Spleen (tissue), 7 donors: ENCODE results near the gene UBE2L5.

Experiments
- POLR2AphosphoS5 ChIP-seq, 3 donors: sonication (generic); formaldehyde crosslinking; IDR thresholded peaks; one replicate each; pipeline ENCODE4 v1.5.1; 2017; ENCODE audit warnings: antibody characterized with exemption in 3 of 3
- TF ChIP-seq, protein P1 (sequence below), 11 experiments: fragments of 200-600 bp in 7 of 11; fragments of 450-650 bp in 4 of 11; sonication (generic) in 4 of 11; IDR thresholded peaks in 8 of 11; conservative IDR thresholded peaks in 3 of 11; 1 replicate in 7 of 11; 2 replicates in 4 of 11; pipeline versions ENCODE4 v1.4.0 to v1.8.0; 2016 to 2021; ENCODE audit warnings: antibody characterized with exemption in 11 of 11, inconsistent platforms in 4 of 11, mild to moderate bottlenecking in 1 of 11
- donor health status: DM: no; HTN: no; CAD: no; lungs with moderate emphysema.
- donor health status: DM: no; HTN: no; CAD: no.
- donor health status: DM: no; HTN: no; CAD: no.

DNA sequence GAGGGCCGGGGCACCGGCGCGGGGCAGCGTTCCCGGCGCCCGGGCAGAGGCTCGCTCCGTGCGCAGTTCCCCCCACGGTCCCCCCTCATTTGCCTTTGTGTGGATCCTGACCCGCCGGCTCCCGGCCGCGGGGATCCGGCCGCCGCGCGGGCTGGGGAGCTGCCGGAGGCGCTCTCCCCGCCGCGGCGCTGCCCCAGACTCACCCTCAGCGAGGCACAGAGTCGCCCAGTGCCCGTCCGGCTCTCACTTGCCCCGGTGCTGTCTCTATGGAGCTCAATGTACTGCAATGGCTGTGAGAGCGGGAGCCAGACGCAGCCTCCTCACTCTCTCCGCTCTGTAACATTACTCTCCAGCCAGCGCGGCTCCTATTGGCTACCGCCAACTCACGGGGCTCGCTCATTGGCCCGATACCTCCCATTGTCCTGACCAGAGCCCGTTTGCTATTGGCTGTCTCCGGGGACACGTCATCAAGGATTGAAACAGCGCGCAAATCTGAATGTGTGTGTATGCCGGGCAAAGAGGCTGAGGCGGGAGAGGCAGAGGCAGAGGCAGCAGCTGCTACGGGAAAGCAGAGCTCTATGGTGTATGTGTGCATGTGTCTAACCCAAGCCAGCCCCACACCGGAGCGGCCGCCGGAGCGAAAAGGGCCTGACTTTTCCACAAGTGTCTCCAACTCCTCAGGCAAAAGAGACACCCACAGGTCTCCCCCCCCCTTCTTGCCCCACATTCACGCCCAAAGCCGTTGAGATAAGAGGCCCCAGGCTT lies 43.5 kb downstream of the UBE2L5 start, which contains the start of gene HMGB1:
- TF ChIP-seq, protein P1, sequence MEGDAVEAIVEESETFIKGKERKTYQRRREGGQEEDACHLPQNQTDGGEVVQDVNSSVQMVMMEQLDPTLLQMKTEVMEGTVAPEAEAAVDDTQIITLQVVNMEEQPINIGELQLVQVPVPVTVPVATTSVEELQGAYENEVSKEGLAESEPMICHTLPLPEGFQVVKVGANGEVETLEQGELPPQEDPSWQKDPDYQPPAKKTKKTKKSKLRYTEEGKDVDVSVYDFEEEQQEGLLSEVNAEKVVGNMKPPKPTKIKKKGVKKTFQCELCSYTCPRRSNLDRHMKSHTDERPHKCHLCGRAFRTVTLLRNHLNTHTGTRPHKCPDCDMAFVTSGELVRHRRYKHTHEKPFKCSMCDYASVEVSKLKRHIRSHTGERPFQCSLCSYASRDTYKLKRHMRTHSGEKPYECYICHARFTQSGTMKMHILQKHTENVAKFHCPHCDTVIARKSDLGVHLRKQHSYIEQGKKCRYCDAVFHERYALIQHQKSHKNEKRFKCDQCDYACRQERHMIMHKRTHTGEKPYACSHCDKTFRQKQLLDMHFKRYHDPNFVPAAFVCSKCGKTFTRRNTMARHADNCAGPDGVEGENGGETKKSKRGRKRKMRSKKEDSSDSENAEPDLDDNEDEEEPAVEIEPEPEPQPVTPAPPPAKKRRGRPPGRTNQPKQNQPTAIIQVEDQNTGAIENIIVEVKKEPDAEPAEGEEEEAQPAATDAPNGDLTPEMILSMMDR (IDR thresholded peaks at IDR 0.05 in 8 of 11, conservative IDR thresholded peaks at IDR 0.05 in 3 of 11): peak in 1 of 11 experiments; percentile 14
- TF ChIP-seq POLR2AphosphoS5 (IDR thresholded peaks at IDR 0.05): peak; percentile 98 to 100 (median 99)
